ENCODE measurements around the gene ABCF3. TPM values are rescaled to one million over a fixed set of nuclear protein-coding genes. Genes with fewer than 3 reads are reported as not detected.

The ABCF3 gene
- total RNA-seq, 1 experiment from 2014 or later: 56.1 TPM

DNA sequence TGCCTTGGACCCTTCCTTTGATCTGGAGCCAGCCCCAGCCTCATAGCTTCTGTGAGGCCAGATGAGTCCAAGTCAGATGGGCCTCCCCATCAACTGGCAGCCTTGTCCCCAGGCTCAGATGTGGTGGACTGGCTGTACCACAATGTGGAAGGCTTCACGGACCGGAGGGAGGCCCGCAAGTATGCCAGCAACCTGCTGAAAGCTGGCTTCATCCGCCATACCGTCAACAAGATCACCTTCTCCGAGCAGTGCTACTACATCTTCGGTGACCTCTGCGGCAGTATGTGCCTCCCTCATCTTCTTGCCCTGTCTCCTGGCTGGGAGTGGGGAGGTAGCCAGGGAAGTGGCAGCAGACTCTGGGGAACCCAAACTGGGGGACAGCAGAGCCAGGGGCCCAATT lies 18.2 kb upstream of the ABCF3 start:
- H2BK12ac ChIP-seq (ENCODE audit: insufficient read length, low read depth, low read length): no peak overlapping the region
- no peak overlapping the region for H2AFZ ChIP-seq (ENCODE audit: low read length)
- Mint-ChIP-seq H3K4me3 (no peak overlapping the region), H3K27ac (no peak overlapping the region), H3K4me1 (peaks cover 0 to 5% of the 10 kb centered on the region in 2 experiments; a peak in 3 of 4 replicates), H3K27me3 (ENCODE audit: low read depth) (no peaks in the 10 kb centered on the region), H3K9me3 (no peaks in the 10 kb centered on the region), H3K36me3 (ENCODE audit: insufficient read depth in 1 of 3, low read depth in 3 of 3) (peaks cover 39 to 84% (median 82%) of the 10 kb centered on the region in 3 experiments)
- H3K4me1 ChIP-seq (ENCODE audit: insufficient read depth, low read length): no peaks in the 10 kb centered on the region
- H4K91ac ChIP-seq (ENCODE audit: insufficient read length, low read depth, low read length): no peak overlapping the region
- H3K23me2 ChIP-seq (ENCODE audit: insufficient read length, low read depth, low read length, poor library complexity, severe bottlenecking): no peaks in the 10 kb centered on the region
- no peak overlapping the region for H3T11ph ChIP-seq (ENCODE audit: low read length)
- H2BK5ac ChIP-seq (ENCODE audit: insufficient read length, low read length): no peak overlapping the region
- H3K27me3 ChIP-seq (ENCODE audit: insufficient read depth, low read length): no peaks in the 10 kb centered on the region
- no peak overlapping the region for H3K4me2 ChIP-seq (ENCODE audit: insufficient read depth, insufficient read length, low read length)
- no peak overlapping the region for H2BK20ac ChIP-seq (ENCODE audit: low read depth, low read length, poor library complexity, severe bottlenecking)
- H2BK120ac ChIP-seq (ENCODE audit: low read depth, low read length, poor library complexity, severe bottlenecking): no peak overlapping the region
- no peak overlapping the region for H3K4ac ChIP-seq (ENCODE audit: low read depth, low read length)
- no peak overlapping the region for H3K23ac ChIP-seq (ENCODE audit: insufficient read length, low read depth, low read length)
- H3K18ac ChIP-seq (ENCODE audit: insufficient read length, low read depth, low read length): no peak overlapping the region
- no peaks in the 10 kb centered on the region for H3K79me2 ChIP-seq (ENCODE audit: insufficient read depth, low read length)
- no peak overlapping the region for H2BK15ac ChIP-seq (ENCODE audit: low read depth, low read length)
- H4K8ac ChIP-seq (replicated peaks; ENCODE audit: insufficient read length, low read depth, low read length): no peak overlapping the region
- no peaks in the 10 kb centered on the region for H3K79me1 ChIP-seq (ENCODE audit: insufficient read depth, low read depth, low read length, poor library complexity, severe bottlenecking)
- TF ChIP-seq, protein P1, sequence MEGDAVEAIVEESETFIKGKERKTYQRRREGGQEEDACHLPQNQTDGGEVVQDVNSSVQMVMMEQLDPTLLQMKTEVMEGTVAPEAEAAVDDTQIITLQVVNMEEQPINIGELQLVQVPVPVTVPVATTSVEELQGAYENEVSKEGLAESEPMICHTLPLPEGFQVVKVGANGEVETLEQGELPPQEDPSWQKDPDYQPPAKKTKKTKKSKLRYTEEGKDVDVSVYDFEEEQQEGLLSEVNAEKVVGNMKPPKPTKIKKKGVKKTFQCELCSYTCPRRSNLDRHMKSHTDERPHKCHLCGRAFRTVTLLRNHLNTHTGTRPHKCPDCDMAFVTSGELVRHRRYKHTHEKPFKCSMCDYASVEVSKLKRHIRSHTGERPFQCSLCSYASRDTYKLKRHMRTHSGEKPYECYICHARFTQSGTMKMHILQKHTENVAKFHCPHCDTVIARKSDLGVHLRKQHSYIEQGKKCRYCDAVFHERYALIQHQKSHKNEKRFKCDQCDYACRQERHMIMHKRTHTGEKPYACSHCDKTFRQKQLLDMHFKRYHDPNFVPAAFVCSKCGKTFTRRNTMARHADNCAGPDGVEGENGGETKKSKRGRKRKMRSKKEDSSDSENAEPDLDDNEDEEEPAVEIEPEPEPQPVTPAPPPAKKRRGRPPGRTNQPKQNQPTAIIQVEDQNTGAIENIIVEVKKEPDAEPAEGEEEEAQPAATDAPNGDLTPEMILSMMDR (conservative IDR thresholded peaks at IDR 0.05): no peak
- H3K56ac ChIP-seq (ENCODE audit: insufficient read length, low read depth, low read length): no peak overlapping the region
- DNase-seq: no peak
- H4K5ac ChIP-seq (ENCODE audit: insufficient read length, low read depth, low read length): no peak overlapping the region
- no peak overlapping the region for H3K27ac ChIP-seq (ENCODE audit: insufficient read length, low read depth, low read length)
- H2AK5ac ChIP-seq (ENCODE audit: insufficient read length, low read length): no peak overlapping the region
- WGBS (ENCODE audit: extremely low coverage, insufficient read length, low lambda C conversion rate): no CpG with 5 or more reads among the region's 8 CpGs
- H3K14ac ChIP-seq (ENCODE audit: insufficient read depth, low read length): no peak overlapping the region
- H4K20me1 ChIP-seq (ENCODE audit: control insufficient read depth, insufficient read depth, insufficient read length): no peaks in the 10 kb centered on the region
- H3K9me3 ChIP-seq (ENCODE audit: control insufficient read depth, low read depth, low read length): no peaks in the 10 kb centered on the region
- H3K9ac ChIP-seq (ENCODE audit: extremely low read depth, insufficient read length, low read length): no peak overlapping the region
